Measurements from ENCODE around the gene DLG1.

- TF ChIP-seq CTCF (IDR thresholded peaks at IDR 0.05) (no peak), POLR2A (IDR thresholded peaks at IDR 0.05) (no peak), POLR2AphosphoS5 (IDR thresholded peaks at IDR 0.05; ENCODE audit: insufficient read depth in 1 of 2, low read depth in 1 of 2) (no peak)
These were observed 126.8 kb downstream of the DLG1 start for GRCh38 chr3:197171481-197172067.
